Germinal center (tissue), 1 donor: Measurements from ENCODE around the gene S100A1.
"Not testable (repeated sequence)": the region's sequence is repeated elsewhere in the genome, so short reads cannot be mapped to it uniquely, and the experiment has no call there.

Experiments used
- DNase-seq: peaks from one replicate; pipeline ENCODE4 v3.0.0; 2012; ENCODE audit warnings: mixed read lengths, low spot score

Gene S100A1

DNA sequence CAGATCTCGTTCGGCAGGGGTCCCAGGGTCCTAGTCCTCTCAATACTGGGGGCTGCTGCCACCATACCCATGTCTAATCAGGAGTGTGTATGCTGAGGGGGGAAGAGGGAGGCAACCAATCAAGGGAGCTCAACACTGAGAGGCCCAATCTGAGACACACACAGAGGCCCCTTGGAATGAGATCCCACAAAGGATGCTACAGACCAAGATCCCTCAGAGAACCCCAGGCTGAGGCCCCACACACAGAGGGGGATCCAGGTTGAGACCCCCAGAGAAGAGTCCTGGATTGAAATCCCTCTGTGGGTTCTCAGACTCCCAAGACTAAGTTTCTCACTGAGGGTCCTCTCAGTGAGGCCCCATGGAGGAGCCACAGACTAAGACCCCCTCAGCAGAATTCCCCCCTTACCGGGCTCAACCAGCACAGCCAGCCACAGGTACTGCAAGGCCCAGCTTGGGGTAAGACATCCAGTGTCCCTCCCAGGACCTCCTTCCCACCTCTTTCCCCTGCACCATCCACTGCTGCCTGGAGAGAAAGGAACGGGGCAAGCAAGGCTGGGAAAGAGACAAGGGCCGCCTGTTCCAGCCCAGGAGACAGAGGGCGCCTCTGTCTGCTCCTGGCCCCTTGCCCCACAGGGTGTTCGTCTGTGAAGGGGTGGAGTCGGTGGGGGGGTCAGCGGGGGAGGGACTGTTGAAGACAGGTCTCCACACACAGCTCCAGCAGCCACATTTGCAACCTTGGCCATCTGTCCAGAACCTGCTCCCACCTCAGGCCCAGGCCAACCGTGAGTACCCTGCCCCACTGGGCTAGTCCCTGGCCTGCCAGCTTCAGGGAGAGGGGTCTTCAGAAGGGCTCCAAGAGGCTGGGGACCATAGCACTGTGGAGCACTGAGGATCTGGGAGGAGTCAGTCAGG lies at the start of gene S100A1:
TSS of gene S100A1 (plus strand) at position 720 of the 912 bp plus-strand sequence. CDS start 2,088 bp downstream, outside the sequence.
- no peak for DNase-seq

DNA sequence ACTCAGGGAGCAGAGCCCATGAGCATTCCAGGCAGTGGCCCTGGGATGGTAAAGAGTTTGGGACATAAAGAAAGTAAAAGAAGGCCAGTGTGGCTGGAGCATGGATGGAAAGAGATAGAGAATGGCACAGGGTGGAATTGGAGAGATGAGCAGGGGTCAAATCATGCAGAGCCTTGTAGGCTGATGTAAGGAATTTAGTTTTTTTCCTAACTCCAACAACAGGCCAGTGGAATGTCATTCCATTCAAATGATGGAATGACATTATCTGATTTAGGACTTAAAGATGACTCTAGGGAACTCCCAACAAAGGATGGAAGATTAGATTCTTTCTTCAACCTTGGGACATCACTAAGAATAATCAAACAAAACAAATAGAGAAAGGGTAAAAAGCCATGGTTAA lies 49.7 kb upstream of the S100A1 start:
- DNase-seq: no peak

DNA sequence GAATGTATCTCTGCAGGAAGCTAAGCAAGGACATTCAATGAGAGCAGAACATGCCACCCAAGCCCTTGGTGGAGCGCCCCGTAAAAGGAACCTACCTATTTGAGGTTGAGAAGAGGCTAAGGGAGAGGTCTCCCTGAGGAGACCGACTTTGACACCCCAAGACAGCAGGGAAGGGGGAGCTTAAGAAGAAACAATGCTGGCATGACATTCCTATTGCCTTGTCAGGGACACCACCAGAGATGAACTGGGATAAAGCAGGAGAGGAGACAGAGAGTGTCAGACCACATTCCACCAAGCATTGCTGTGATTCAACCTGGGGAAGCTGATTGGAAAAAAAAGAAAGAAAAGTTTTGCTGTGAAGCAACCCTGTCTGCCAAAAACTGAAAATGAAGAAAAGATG lies 49.3 kb upstream of the S100A1 start:
- DNase-seq: no peak

DNA sequence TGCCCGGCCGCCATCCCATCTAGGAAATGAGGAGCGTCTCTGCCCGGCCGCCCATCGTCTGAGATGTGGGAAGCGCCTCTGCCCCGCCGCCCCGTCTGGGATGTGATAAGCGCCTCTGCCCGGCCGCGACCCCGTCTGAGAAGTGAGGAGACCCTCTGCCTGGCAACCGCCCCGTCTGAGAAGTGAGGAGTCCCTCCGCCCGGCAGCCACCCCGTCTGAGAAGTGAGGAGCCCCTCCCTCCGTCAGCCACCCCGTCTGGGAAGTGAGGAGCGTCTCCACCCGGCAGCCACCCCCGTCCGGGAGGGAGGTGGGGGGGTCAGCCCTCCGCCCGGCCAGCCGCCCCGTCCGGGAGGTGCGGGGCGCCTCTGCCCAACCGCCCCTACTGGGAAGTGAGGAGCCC lies 45.4 kb upstream of the S100A1 start:
- not testable (repeated sequence) for DNase-seq

DNA sequence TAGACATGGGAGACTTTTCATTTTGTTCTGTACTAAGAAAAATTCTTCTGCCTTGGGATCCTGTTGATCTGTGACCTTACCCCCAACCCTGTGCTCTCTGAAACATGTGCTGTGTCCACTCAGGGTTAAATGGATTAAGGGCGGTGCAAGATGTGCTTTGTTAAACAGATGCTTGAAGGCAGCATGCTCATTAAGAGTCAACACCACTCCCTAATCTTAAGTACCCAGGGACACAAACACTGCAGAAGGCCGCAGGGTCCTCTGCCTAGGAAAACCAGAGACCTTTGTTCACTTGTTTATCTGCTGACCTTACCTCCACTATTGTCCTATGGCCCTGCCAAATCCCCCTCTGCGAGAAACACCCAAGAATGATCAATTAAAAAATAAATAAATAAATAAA lies 44.7 kb upstream of the S100A1 start:
- not testable (repeated sequence) for DNase-seq

DNA sequence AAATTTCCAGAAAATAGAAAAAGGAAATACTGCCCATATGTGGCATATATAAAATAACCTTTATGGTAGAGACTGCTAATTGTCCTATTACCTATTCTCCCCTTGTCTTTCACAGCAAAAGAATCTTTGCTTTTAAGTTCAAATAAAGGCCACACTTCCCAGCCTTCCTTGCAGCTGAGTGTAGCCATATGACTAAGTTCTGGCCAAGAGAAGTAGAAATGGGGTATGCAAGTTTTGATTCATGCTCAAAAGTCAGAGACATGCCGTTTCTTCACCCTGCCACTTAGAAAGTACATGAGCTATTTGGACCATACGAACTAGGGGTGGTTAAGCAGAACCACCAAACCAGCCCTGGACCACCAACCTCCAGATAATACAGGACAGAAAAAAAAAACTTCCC lies 44.3 kb upstream of the S100A1 start:
- no peak for DNase-seq

DNA sequence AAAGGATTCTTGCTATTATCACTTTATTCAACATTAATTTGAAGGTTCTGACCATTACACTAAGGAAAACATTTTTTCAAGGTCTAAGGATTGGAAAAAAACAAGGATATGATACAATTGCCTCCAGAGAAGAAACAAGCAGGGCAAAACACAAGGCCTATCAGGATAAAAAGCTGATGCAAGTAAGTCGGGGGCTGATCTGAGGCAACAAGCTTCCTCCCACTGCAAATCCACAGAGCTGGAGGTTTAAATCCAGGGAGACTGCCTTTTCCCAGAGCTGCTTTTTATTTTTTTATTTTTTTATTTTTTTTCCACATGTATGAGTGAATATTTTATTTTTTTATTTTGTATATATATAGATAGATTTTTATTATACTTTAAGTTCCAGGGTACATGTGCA lies 43.2 kb upstream of the S100A1 start:
- DNase-seq: no peak

DNA sequence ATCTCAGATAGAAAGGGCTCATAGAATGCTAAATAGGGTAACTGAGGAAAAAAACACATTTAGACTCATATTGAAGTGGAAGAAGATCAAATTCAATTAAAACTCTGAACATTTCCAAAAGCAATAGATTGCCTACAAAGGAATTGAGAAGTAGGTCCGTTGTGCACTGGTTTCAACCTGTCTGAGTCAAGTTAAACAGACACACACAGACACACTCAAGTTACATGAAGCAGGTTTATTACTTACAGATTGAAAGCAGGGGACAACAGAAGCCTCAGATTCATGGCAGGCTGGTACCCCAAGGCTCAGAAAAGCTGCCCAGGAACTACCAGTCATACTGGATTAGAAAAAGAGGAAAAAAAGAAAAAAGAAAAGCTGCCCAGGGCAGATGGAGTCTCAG lies 41.9 kb upstream of the S100A1 start:
- DNase-seq: no peak

DNA sequence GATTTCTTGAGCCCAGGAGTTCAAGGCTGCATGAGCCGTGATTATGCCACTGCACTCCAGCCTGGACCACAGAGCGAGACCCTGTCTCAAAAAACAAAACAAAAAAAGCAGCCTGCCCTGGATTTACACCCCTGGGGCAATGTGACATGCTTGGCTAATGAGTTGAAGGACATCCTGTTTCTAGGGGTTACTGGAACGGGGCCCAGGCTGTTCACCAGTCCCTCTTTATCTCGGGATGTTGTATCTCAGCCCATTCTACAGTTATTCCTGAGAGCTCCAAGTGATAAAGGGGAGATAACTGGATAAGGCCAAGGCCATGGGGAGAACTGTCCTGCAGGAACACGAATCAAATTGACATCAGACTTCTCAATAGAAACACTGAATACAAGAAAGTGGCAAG lies 40.9 kb upstream of the S100A1 start:
- no peak for DNase-seq

DNA sequence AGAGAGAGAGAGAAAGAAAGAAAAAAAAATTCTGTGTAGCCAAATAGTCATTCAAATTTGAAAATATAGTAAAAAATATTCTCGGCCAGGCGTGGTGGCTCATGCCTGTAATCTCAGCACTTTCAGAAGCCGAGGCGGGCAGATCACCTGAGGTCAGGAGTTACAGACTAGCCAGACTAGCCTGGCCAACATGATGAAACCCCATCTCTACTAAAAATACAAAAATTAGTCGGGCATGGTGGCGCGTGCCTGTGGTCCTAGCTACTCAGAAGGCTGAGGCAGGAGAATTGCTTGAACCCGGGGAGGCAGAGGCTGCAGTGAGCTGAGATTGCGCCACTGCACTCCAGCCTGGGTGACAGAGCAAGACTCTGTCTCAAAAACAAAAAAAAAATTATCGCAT lies 40.2 kb upstream of the S100A1 start:
- DNase-seq: not testable (repeated sequence)

DNA sequence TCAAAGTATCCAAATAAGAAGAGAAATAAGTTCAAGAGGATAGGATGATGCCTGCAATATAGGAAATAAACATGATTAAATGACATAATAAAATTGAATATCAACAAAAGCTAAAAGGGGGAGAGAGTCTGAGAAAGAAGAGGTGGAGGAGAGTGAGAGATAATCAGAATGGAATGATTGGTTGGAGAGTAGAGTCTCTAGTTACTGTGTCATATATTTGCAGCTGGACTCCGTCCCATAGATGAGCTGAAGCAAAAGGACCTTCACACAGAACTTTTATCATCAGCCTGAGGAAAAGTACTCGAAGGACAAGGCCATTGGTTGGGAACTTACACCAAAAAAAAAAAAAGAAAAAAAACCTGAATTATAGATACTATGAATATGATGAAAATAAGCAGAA lies 39.8 kb upstream of the S100A1 start:
- no peak for DNase-seq

DNA sequence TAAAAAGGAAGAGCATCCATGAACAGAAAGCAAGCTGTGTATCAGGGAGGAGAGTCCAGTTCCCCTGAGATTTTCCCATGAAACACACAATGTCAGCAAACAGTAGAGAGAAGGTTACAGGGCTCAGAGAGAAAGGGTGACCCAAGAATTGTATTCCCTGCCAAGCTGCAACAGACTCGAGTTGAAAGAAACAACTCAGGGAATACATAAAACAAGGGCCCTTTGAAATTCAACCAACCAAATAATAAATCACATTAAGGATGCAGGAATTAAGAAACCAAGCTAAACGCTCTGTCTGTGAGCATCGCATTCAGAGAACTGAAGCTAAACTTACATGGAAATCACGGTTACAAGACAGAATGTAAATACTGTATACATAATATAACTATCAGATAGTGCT lies 35.5 kb upstream of the S100A1 start:
- DNase-seq: no peak

DNA sequence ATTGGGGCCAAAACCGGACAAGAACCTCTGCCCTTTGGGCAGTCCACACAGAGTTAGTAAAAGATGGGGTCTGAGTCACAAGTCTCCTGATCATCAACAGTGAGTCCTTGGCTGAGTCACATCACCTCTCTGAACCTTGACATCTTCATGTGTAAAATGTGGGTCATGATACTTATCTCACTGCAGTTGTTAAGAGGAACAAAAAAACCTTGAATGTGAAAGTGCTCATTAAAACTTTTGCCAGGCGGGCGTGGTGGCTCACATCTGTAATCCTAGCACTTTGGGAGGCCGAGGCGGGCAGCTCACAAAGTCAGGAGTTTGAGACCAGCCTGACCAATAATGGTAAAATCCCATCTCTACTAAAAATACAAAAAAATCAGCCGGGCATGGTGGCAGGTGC lies 31.0 kb upstream of the S100A1 start:
- DNase-seq: no peak

DNA sequence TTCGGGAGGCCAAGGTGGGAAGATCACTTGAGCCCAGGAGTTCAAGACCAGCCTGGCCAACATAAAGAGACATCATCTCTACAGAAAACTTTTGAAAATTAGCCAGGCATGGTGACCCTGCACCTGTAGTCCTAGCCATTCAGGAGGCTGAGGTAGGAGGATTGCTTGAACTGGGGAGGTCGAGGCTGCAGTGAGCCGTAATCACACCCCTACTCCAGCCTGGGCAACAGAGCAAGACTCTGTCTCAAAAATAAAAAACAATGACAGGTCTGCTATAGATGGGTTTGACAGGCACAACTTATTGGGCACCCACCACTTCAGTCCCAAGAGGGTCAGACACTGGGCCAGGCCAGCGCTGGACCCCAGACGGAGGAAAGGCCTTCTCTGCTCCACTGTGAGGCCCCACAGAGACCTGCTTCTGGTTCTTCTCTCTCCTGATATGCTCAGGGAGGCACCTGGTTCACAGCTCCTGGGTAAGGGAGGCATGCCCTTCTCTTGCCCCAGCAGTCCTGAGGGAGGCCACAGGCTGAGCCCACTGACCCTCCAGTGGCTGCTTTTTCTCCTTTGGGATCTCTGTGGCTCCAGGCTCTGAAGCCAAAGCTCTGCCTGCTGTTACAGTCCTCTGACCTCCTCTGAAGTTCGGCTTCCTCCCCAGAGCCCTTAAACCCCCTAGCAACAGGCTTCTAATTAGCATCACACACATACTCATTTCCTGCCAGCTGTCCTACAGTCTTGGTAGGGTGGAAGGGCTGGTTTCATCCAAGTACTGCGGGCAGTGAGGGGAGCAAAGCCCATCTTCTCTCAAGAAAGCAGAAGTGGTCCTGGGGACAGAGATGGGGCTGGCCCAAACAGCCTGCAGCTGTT lies 29.7 kb upstream of the S100A1 start:
- peak; percentile 91 for DNase-seq

DNA sequence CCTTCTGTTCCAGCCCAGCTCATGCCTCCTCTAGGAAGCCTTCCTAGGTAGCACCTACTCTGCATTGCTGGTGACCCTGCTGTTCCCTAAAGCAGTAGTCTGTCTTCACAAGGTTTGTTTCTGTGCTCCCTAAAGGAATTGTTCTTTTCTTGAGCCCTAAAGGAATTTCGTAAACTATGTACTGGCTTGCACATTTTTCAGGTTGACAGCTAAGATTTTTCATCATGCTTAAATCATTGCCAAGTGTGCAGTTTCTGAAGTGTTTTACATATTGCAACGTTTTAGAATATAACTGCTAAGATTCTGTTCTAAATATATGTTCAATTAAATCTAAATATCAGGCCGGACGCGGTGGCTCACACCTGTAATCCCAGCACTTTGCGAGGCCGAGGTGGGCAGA lies 28.4 kb upstream of the S100A1 start:
- no peak for DNase-seq

DNA sequence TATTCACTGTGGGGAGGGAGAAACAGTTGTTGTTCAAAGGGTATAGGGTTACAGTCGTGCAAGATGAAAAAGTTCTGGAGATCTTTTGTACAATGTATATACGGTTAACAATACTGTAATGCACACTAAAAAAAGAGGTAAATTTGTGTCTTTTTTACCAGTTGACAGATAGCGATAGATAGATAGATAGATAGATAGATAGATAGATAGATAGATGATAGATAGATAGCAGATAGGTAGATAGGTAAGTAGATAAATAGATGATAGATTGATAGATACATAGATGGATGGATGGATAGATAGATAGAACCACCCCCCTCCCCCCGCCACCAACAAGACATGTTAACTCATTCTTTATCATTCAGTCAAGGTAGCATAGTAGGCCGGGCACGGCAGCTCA lies 25.5 kb upstream of the S100A1 start:
- no peak for DNase-seq

DNA sequence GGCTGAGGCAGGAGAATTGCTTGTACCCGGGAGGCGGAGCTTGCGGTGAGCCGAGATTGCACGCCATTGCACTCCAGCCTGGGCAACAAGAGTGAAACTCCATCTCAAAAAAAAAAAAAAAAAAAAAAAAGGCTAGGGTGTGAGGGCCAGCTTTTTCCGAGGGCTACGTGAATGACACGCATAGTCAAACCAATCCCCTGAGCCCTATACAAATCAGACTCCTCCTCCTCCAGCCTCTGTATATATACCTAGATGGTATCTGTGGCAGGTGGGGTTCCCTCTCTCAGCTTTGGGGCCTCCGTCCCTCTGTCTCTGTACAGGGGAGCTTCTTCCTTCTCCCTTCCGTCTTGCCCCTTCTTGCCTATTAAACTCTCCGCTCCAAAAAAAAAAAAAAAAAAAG lies 22.0 kb upstream of the S100A1 start:
- no peak for DNase-seq

DNA sequence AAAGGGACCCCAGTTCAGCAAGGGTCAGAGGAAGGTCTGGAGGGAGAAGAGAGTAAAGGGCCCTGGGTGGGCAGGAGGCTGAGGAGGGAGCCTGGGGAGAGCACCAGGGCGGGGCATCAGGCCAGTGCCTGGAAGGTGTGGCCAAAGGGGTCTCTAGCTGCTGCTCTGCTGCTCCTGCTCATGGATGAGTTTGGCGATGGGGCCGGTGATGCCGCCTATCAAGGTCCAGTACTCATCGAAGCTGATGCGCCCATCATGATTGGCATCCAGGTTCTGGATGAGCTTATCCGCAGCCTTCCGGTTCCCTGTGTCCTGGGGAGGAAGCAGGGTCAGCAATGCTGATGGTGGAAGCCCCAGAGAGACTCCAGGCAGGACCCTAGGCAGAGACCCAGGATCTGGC lies 20.9 kb upstream of the S100A1 start:
- DNase-seq: no peak

DNA sequence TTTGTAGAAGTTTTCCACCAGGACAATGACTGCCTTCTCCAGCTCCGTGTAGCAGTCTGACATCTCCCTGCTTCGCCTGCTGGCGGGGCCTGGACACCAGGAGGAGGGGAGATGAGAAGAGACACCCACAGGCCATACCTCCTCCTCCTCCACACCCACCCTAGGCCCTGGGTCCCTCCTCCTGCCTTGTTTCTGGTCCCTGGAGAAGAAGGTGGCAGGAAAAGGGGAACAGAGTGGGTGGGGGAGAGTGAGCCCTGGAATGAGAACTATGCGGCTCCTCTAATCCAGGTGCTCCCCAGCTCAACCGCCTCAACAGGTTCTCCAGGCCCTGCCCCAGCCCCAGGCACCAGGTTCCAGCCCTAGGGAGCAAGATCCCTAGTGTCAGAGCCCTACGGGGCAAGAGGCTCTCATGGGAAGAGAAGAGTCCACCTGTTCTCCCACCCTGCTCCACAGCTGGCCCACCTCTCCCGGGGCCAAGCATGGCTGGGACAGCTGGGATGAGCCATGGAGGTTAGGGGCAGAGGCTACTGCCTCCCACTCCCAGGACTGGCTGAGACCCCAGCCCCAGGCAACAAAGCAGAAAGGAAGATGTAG lies 20.0 kb upstream of the S100A1 start:
- DNase-seq: no peak

DNA sequence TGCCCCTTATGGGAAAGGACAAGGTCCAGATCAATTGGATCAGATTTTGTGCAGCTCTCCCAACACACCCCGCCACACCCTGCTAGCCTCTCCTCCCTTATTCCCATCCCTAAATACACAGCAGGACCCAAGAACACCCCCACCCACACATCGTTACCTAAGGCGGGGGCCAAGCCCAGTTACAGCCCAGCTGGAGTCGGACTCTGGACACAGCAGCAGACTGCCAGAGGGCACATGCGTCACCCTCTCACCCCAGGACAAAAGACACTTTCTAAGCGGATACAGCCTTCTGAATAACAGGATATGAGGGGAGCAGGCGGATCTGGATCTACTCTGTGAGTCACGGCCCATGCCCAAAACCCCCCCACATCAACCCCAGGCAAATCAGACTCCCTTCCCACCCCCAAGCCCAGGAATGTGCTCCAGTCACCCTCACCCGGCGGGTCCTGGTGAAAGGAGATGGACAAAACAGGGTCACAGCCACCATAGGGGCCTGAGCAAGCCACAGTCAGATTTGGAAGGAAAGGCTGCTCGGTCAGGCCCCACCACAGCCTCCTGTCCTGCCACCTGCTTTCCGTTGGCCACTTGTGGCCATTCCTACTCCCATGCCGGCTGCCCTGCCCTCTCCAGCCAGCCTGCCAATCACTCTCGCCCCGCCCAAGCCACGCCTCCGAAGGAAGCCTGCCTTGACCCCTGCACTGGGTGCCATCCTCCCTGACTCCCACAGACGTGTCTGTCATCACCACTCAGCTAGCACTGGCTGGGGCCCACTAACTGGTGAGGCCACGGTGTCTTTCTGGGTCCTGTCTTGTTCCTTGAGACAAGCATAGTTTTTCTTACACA lies 19.3 kb upstream of the S100A1 start:
- DNase-seq: no peak

DNA sequence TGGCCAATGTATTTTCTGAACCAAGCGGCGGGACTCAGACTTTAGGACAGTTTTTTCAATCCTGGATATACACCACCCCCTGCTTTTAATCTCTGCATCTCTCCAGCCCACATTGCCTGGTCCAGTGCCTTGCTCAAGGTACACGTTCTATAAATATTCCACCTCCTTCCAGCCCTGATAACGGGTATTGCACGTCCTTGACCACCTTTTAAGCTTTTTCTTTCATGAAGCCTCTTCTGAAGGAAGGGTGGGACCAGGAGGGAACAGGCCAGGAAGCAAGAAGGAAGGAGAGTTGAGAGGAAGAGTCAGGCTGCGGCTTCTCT lies 18.7 kb upstream of the S100A1 start:
- DNase-seq: no peak

DNA sequence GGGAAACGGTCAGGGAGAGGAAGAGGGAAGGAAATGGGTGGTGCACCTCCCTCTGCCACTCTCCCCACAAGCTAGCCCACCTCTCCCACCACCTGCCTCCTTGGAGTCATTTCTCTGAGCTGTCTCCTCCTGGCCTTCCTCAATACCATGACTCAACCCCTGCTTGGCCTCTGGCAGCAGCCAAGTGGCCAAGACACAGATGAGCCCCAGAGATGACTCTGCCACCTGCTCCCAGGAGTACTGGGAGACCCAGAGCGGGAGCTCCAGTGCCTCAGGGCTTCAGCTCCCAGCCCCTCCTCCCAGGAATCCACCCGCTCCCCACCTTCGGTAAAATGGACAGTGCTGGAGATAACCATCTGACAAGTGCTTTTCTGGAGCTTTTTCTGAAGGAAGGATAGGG lies 17.9 kb upstream of the S100A1 start:
- no peak for DNase-seq
